GM12864 (cell line): ENCODE measurements around the gene AP1M2.

Experiments
- DNase-seq: peaks from one replicate; pipeline ENCODE4 v3.0.0-alpha.2; 2011; ENCODE audit warnings: low read depth
- H3K4me3 ChIP-seq: 2 replicates; pipeline ENCODE4 v1.5.1; 2011; ENCODE audit warnings: mild to moderate bottlenecking, low read depth, low read length, control low read depth
- CTCF ChIP-seq: IDR thresholded peaks from 2 replicates; pipeline ENCODE4 v1.5.1; 2011; ENCODE audit warnings: low read depth, mild to moderate bottlenecking, moderate library complexity, low read length, control low read depth, inconsistent platforms; ENCODE audit errors: missing control alignments

Gene AP1M2

GRCh38 chr19:10587022-10587838, at the start of gene AP1M2:
AP1M2 (minus strand) TSS chr19:10587312; CDS start chr19:10587231, 81 bp downstream.
- no peak for DNase-seq
- no peak within 1 kb of the TSS for H3K4me3 ChIP-seq
- TF ChIP-seq CTCF: no peak

GRCh38 chr19:10636304-10636972, 49.3 kb upstream of the AP1M2 start:
- TF ChIP-seq CTCF: no peak
- DNase-seq: no peak
- no peak overlapping the region for H3K4me3 ChIP-seq

GRCh38 chr19:10634963-10635362, 47.9 kb upstream of the AP1M2 start:
- no peak overlapping the region for H3K4me3 ChIP-seq
- no peak for TF ChIP-seq CTCF
- no peak for DNase-seq

GRCh38 chr19:10634430-10634829, 47.3 kb upstream of the AP1M2 start:
- no peak for DNase-seq
- H3K4me3 ChIP-seq: no peak overlapping the region
- no peak for TF ChIP-seq CTCF

- DNase-seq: no peak
- H3K4me3 ChIP-seq: no peak overlapping the region
- TF ChIP-seq CTCF: no peak
Observed at GRCh38 chr19:10631874-10632273, 44.8 kb upstream of the AP1M2 start.

GRCh38 chr19:10625762-10626138, 38.6 kb upstream of the AP1M2 start:
- no peak overlapping the region for H3K4me3 ChIP-seq
- no peak for DNase-seq
- TF ChIP-seq CTCF: no peak
